ACC112 (cell line): ENCODE results near the gene SFPQ.
"Not testable (repeated sequence)": the region's sequence is repeated elsewhere in the genome, so short reads cannot be mapped to it uniquely, and the experiment has no call there.

Experiments used
- H2AFZ ChIP-seq: fragments of 200-600 bp; sonication (generic); one replicate; pipeline ENCODE4 v1.6.0; 2017; ENCODE audit warnings: antibody characterized with exemption, low read length; ENCODE audit not compliant: unreplicated experiment
- H3K27ac ChIP-seq: fragments of 200-600 bp; sonication (generic); 2 replicates; pipeline ENCODE4 v1.5.1; 2014; ENCODE audit warnings: low read depth, mild to moderate bottlenecking, antibody characterized with exemption, low read length, moderate library complexity
- H3K27me3 ChIP-seq: fragments of 200-600 bp; sonication (generic); 2 replicates; pipeline ENCODE4 v1.6.1; 2014; ENCODE audit warnings: mild to moderate bottlenecking, antibody characterized with exemption, low read length, moderate library complexity, mixed read lengths; ENCODE audit not compliant: insufficient read depth
- H3K36me3 ChIP-seq: fragments of 200-600 bp; sonication (generic); 2 replicates; pipeline ENCODE4 v1.6.1; 2016; ENCODE audit warnings: mild to moderate bottlenecking, antibody characterized with exemption, low read length, moderate library complexity, mixed read lengths; ENCODE audit not compliant: insufficient read depth
- H3K4me1 ChIP-seq: fragments of 200-600 bp; sonication (generic); one replicate; pipeline ENCODE4 v1.6.1; 2016; ENCODE audit warnings: low read length, mixed read lengths; ENCODE audit not compliant: insufficient read depth, unreplicated experiment, control insufficient read depth
- H3K4me3 ChIP-seq: fragments of 200-600 bp; sonication (generic); 2 replicates; pipeline ENCODE4 v1.5.1; 2014; ENCODE audit warnings: mild to moderate bottlenecking, low read depth, low read length
- H3K79me2 ChIP-seq: fragments of 200-600 bp; sonication (generic); one replicate; pipeline ENCODE4 v1.6.0; 2016; ENCODE audit warnings: low read length; ENCODE audit not compliant: control insufficient read depth, unreplicated experiment, insufficient read depth

Gene SFPQ

GRCh38 chr1:35192853-35193664 lies at the start of gene SFPQ:
TSS of gene SFPQ (minus strand) at chr1:35193145. CDS start at chr1:35193049, 96 bp downstream.
- Histone ChIP-seq H2AFZ (peak within 1 kb of the TSS; percentile 90), H3K4me3 (peak within 1 kb of the TSS; percentile 89), H3K27ac (peak within 1 kb of the TSS; percentile 73), H3K79me2 (peaks cover 49% of the 10 kb centered on the region), H3K27me3 (no peaks in the 10 kb centered on the region), H3K36me3 (peaks cover 37% of the 10 kb centered on the region), H3K4me1 (peaks cover 23% of the 10 kb centered on the region)

- H3K79me2 ChIP-seq, H2AFZ ChIP-seq, H3K4me3 ChIP-seq, H3K27me3 ChIP-seq, H3K36me3 ChIP-seq, H3K27ac ChIP-seq, H3K4me1 ChIP-seq: not testable (repeated sequence)
Measured at GRCh38 chr1:35236772-35237171, 43.8 kb upstream of the SFPQ start.

- H3K79me2 ChIP-seq = no peaks in the 10 kb centered on the region
- no peak overlapping the region for H2AFZ ChIP-seq
- no peaks in the 10 kb centered on the region for H3K27me3 ChIP-seq
- no peaks in the 10 kb centered on the region for H3K4me1 ChIP-seq
- no peak overlapping the region for H3K27ac ChIP-seq
- no peaks in the 10 kb centered on the region for H3K36me3 ChIP-seq
- H3K4me3 ChIP-seq = no peak overlapping the region
Measured at GRCh38 chr1:35231287-35231686, 38.3 kb upstream of the SFPQ start.

GRCh38 chr1:35229587-35230360 lies 36.8 kb upstream of the SFPQ start:
- Histone ChIP-seq H3K79me2 (no peaks in the 10 kb centered on the region), H3K27me3 (no peaks in the 10 kb centered on the region), H3K36me3 (no peaks in the 10 kb centered on the region), H3K4me3 (no peak overlapping the region), H2AFZ (no peak overlapping the region), H3K4me1 (no peaks in the 10 kb centered on the region), H3K27ac (no peak overlapping the region)

GRCh38 chr1:35226546-35226945 lies 33.6 kb upstream of the SFPQ start:
- no peaks in the 10 kb centered on the region for H3K27me3 ChIP-seq
- H3K4me3 ChIP-seq = no peak overlapping the region
- H3K79me2 ChIP-seq = no peaks in the 10 kb centered on the region
- H3K27ac ChIP-seq = no peak overlapping the region
- no peak overlapping the region for H2AFZ ChIP-seq
- no peaks in the 10 kb centered on the region for H3K36me3 ChIP-seq
- H3K4me1 ChIP-seq = peaks cover 16% of the 10 kb centered on the region

- Histone ChIP-seq H3K36me3 (no peaks in the 10 kb centered on the region), H3K4me1 (peaks cover 22% of the 10 kb centered on the region), H2AFZ (peak overlapping the region; percentile 23), H3K79me2 (no peaks in the 10 kb centered on the region), H3K4me3 (no peak overlapping the region), H3K27me3 (no peaks in the 10 kb centered on the region), H3K27ac (peak overlapping the region; percentile 50)
Measured at GRCh38 chr1:35223084-35223630, 30.2 kb upstream of the SFPQ start.

- no peaks in the 10 kb centered on the region for H3K36me3 ChIP-seq
- peak overlapping the region; percentile 56 for H2AFZ ChIP-seq
- H3K27ac ChIP-seq = peak overlapping the region; percentile 50
- peaks cover 22% of the 10 kb centered on the region for H3K4me1 ChIP-seq
- H3K4me3 ChIP-seq = no peak overlapping the region
- H3K27me3 ChIP-seq = no peaks in the 10 kb centered on the region
- no peaks in the 10 kb centered on the region for H3K79me2 ChIP-seq
Measured at GRCh38 chr1:35222322-35223083, 29.6 kb upstream of the SFPQ start.

GRCh38 chr1:35220976-35221375 lies 28.0 kb upstream of the SFPQ start:
- H3K79me2 ChIP-seq = no peaks in the 10 kb centered on the region
- H3K27ac ChIP-seq = no peak overlapping the region
- peaks cover 22% of the 10 kb centered on the region for H3K4me1 ChIP-seq
- no peaks in the 10 kb centered on the region for H3K27me3 ChIP-seq
- H3K4me3 ChIP-seq = no peak overlapping the region
- H3K36me3 ChIP-seq = no peaks in the 10 kb centered on the region
- peak overlapping the region; percentile 72 for H2AFZ ChIP-seq

GRCh38 chr1:35215346-35215745 lies 22.4 kb upstream of the SFPQ start:
- Histone ChIP-seq H3K27me3 (no peaks in the 10 kb centered on the region), H3K4me3 (no peak overlapping the region), H3K36me3 (no peaks in the 10 kb centered on the region), H3K79me2 (no peaks in the 10 kb centered on the region), H3K27ac (no peak overlapping the region), H3K4me1 (peaks cover 4% of the 10 kb centered on the region), H2AFZ (peak overlapping the region; percentile 53)

- Histone ChIP-seq H3K27ac (no peak overlapping the region), H3K4me3 (no peak overlapping the region), H2AFZ (no peak overlapping the region), H3K36me3 (no peaks in the 10 kb centered on the region), H3K79me2 (no peaks in the 10 kb centered on the region), H3K27me3 (no peaks in the 10 kb centered on the region), H3K4me1 (peaks cover 4% of the 10 kb centered on the region)
Measured at GRCh38 chr1:35211120-35211414, 18.1 kb upstream of the SFPQ start.
